ENCODE results near the gene IFT80.
"Not testable (repeated sequence)": the region's sequence is repeated elsewhere in the genome, so short reads cannot be mapped to it uniquely, and the experiment has no call there.

Gene IFT80

DNA sequence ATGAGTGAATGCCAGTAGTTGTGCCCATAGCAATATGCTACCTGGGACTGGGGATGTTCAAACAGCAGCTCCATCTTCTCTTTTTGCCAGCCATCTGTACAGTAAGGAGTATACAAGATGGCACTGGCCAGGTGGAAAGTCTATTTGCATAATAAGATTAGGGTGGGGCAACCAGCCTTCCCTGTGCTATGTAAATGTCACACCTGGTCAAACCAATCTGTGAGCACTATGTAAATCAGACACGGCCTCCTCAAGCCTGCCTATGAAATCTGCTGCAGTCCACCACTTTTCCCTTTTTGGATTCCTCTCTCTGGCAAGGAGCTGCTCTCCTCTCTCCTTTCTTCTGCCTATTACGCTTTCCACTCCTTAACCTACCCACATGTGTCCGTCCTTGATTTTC is 120.8 kb downstream of the IFT80 start:
- no peak for DNase-seq (ENCODE audit: low read depth in 2 of 2)

DNA sequence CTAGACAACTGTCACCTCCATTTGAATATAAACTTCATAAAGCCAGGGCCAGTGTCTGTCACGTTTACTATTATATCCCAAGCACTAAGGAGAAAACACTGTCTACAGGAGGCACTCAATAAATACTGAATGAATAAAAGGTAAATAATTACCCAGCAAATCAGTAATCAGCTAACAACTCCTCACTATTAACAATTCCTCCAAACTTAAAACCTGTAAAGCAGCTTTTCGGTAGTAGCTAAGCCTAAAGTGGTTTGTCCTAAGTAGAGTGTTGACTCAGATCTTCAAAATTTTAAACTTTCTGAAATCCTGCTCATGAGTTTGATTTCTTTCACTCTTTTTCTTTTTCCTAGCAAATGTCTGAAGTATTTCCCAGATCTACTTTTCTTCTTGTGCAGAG is 133.9 kb downstream of the IFT80 start:
- DNase-seq (ENCODE audit: low read depth in 2 of 2) = no peak

DNA sequence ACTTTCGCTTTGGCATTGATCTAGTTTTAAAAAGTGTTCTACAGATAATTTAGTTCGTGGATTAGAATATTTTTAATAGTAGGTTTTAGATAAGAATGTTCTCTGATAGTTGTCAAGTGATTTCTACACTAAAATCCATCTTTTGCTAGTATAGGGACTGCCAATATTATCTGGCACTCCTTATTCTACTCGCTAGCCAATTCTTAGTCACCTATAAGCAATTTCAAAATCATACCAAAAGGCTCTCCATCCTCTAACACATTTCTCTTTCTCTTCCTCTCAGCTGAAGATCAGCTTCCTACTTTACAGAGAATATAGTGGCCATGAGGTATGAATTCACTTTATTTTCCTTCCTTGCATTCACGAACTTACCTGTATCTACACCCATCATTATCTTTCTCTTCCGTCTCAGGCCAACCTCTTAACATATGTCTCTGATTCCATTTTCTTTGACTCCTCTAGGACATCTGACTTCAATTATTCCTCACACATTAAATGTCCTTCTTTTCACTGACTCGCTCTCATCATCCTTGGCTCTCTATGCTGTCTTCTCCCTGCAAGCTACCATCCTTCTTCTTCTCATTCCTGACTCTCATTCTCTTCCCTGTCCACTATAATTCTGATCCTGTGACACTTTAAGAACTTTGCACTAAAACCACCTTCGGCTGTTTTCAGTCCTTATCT is 138.3 kb downstream of the IFT80 start:
- no peak for DNase-seq (ENCODE audit: low read depth in 2 of 2)

DNA sequence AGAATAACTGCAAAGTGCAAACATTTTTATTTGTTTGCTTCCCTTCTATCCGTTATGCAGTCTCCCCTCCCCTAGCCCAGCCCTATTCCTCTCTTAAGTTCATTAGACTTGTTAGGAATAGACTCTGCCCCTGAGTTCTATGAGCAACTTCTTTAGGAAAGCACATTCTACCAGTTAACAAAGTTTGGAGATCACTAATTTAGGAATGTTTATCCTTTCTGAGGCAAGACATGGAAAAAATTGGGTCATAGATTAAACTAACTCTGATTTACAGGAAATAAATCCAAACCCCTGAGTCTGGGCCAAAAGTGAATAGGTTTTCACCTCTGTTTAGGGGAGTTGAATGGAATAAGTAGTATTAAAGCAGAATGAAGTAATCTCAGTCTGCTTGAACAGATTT is 139.4 kb downstream of the IFT80 start:
- no peak for DNase-seq (ENCODE audit: low read depth in 2 of 2)

DNA sequence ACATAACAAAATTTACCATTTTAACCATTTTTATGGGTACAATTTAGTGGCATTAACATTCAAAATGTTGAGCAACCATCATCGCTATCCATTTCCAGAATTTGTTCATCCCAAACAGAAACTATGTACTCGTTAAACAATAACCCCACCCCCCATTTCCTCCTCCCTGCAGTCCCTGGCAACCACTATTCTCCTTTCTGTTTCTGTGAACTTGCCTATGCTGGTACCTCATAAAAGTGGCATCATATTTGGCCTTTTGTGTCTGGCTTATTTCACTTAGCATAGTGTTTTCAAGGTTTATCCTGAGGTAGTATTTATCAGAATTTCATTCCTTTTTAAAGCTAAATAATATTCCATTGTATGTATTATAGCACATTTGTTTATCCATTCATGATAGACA is 141.4 kb downstream of the IFT80 start:
- no peak for DNase-seq (ENCODE audit: low read depth in 2 of 2)

DNA sequence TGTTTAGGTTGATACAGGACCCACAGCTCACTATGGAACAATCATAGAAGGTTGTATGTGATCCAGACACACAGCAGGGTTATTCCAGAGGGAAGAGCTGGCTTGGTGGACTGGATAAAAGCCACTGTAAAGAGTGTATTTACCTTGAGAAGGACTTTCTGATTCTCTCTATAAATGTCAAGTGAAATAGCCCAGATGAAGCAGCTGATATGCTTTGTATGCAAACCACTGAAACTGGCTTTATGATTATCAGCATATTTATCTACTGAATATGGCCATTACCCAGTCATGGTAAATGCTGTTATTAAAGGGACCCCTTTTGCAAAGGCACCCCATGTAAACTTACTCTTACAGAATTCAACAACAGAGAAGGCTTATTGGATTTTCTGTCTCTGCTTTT is 145.7 kb downstream of the IFT80 start:
- DNase-seq (ENCODE audit: low read depth in 2 of 2) = no peak

DNA sequence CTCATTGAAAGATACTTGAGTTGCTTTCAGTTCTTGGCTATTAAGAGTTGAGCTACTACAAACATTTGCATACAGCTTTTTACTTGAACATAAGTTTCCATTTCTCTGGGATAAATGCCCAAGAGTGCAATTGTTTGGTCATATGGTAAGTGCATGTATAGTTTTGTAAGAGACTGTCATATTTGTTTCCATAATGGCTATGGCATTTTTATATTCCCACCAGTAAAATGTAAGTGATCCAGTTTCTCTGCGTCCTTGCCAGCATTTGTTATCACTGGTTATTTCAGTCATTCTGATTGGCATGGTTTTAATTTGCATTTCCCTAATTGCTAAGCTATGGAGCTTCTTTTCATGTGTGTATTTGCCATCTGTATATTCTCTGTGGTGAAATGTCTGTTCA is 151.3 kb downstream of the IFT80 start:
- no peak for DNase-seq (ENCODE audit: low read depth in 2 of 2)

DNA sequence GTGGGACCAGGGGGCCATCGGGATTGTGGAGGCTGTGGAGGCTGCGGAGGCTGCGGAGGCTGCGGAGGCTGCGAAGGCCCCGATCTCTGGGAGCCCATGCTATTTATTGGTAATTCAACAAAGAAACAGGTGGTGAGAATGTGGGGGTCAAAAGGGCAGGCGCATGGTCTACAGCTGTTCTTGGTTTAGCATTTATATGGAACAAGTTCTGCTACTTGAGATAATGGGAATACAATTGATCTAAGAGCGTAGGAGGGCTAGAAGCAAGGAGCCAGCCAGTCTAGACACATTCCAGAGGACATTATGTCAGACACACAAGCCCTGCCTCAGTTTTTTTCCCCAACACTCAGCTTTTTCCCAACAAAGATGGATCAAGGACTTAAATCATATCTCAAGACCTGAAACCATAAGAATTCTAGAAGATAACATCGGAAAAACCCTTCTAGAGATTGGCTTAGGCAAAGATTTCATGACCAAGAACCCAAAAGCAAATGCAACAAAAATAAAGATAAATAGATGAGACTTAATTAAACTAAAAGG is 153.7 kb downstream of the IFT80 start:
- DNase-seq (ENCODE audit: low read depth in 2 of 2) = no peak

DNA sequence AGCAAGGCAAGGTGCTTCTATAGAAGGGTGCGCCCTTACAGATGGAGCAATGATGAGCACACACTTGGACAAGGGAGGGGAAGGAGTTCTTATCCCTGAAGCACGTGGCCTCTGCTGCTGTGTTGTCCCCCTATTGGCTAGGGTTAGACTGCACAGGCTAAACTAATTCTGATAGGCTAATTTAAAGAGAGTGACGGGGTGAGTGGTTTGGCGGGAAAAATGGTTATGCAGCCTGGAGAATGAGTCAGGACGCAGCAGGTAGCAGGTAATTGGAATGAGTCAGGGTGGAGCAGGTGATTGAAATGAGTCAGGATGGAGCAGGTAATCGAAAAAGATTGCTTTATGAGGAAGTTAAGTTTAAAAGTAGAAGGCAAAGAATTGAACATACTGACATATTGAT is 158.3 kb downstream of the IFT80 start:
- not testable (repeated sequence) for DNase-seq (ENCODE audit: low read depth in 2 of 2)

DNA sequence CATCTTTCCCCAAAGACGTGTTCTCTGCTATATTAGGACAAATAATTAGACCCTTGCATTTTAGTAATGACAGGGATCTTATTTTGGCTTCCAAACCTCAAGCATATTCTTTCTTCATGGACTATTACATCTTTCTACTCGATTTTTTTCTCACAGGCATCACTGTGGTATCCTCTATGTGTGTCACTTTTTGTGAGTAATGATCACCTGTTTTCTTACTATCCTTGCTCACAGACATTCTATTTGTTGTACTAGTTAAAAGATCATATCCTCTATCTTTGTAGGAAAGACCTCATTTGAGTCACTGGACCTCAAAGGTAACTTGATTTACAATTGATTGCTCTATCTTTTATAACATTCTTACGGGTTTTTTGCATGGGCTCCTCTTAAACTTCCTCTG is 167.0 kb downstream of the IFT80 start:
- DNase-seq (ENCODE audit: low read depth in 2 of 2) = no peak

DNA sequence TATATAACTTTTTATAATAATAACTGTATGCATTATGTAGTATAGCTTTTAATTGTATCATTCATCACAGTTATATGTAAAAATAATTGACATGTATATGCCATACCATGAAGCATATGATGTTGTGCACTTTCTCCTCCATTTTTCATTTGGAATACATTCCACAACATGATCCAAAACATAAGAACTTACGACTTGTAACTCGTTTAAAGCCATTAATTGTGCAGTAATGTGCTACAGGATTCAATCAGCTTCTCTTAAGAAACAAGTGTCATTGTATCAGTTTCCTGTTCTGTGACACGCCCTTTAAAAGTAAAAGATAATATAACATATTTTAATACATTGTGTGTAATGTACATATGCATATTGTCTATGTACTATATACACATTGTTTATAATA is 171.6 kb downstream of the IFT80 start:
- no peak for DNase-seq (ENCODE audit: low read depth in 2 of 2)

DNA sequence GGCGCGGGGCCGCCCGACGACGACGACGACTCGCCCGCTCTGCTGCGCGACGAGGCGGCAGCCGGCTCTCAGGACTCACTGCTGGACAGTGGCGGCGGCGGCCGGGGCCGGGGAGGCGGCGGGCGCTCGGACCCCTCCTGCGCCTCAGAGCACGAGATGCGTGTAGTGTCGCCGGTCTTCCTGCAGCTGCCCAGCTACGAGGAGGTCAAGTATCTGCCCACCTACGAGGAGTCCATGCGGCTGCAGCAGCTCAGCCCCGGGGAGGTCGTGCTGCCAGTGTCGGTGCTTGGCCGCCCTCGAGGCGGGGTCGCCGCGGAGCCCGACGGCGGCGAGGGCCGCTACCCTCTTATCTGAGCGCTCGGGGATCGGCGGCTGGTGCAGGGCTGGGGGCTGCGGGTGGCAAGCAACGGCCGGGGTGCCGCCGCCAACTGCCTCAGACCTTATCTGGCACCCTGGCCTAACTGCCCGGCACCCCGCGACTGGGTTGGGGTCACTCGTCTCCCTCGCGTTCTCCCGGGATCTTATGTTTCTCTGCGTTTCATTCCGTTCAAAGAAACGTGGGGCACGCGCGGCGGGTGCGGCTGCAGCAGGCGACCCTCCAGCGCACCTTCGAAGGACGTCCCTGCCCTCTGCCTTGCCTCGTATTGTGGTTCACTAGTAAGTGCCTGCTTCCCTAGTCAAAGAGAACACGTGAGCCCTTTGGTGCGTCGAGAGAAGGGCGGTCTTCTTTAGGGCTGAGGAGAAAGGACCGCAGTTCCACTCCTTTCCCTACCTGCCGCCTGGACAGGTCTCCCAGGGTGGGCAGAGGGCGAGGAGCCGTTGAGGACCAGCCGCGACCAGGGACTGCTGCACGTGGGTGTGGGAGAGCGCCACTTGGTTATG is 172.8 kb downstream of the IFT80 start:
- DNase-seq (ENCODE audit: low read depth in 2 of 2) = no peak

DNA sequence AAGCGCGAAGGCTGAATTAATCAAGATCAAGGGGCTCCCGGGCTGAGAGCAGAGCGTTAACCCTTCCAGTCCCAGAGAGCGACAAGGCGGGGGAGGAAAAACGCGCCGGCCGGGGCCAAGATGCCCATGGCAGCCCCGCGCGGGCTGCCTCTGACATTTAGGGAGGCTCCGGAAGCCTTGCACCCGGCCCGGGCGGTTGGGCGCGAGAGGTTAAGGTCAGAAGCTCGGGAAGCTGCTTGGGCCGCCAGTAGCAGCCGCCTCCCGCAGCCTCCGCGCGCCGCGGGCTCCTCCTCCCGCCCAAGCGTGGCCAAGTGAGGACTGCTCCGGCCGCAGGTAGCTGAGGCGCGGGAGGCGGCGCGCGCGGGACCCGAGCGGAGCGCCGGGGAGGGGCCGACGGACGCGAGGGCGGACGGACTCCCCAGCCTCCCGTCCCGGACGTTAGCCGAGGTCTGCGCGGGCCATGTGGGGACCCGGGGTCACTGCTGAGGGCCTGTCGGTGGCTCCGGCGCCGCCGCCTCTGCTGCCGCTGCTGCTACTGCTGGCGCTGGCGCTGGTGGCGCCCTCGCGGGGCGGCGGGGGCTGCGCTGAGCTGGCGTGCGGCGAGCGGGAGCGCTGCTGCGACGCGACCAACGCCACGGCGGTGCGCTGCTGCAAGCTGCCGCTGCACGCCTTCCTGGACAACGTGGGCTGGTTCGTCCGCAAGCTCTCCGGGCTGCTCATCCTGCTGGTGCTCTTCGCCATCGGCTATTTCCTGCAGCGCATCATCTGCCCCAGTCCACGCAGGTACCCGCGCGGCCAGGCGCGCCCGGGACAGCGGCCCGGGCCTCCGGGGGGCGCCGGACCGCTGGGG is 173.6 kb downstream of the IFT80 start, which contains the start of gene C3orf80:
TSS of gene C3orf80 (plus strand) at position 247 of the 850 bp plus-strand sequence. CDS start at position 461, 214 bp downstream.
- peak in 1 of 2 donors; percentile 8 for DNase-seq (ENCODE audit: low read depth in 2 of 2)

DNA sequence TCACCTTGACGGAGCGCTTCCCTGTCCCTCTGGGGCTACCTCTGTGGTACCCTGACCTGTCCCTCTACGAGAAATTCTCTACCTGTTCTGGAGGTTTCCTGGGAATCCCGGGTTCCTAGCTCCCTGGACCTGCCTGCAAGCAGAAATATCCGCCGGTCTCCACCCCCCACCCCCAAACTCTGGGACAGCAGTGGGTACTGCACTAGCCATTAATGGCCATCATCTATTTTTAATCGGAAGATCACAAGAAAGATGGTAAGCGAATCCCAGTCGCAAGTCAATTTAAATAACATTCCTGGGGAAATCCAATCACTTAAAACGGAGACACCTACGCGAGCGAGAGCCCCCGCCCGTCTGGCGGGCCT is 174.2 kb downstream of the IFT80 start:
- DNase-seq (ENCODE audit: low read depth in 2 of 2) = no peak

DNA sequence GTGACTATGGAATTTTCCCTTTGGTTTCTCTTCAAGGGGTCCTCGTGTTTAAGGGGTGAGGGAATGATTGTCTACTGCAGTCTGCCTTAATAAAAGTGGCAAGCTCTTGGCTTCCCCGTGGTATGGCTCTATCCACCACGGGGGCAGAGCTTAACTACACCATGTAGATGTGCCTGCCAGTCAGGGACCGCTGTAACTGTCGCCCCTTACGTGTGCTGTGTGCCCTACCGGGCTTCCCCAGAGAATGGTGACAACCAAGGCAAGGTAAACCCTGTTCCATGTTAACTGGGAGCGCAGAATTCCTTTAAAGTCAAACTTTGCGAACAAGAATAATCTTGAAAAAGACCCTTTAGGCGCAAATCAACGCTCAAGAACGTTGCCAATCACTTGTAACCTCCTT is 174.8 kb downstream of the IFT80 start:
- DNase-seq (ENCODE audit: low read depth in 2 of 2) = no peak

DNA sequence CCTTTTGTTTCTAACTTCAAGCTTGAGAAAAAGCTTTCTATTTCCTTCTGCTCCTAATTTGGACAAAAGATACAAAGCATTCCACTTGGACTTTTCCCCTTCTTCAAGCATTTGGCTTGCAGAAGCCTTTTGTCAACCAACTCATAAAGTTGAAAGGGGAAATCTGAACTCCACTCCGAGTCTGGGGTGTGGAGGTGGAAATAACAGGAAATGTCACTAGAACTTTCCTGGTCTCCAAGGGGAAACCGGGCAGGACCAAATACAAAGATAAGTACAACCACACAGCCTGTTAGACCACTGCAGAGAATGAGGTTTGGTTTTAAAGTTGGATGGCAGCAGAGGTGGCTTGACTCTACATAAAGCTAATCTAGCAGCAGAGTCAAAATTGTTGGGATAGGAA is 178.0 kb downstream of the IFT80 start:
- no peak for DNase-seq (ENCODE audit: low read depth in 2 of 2)

DNA sequence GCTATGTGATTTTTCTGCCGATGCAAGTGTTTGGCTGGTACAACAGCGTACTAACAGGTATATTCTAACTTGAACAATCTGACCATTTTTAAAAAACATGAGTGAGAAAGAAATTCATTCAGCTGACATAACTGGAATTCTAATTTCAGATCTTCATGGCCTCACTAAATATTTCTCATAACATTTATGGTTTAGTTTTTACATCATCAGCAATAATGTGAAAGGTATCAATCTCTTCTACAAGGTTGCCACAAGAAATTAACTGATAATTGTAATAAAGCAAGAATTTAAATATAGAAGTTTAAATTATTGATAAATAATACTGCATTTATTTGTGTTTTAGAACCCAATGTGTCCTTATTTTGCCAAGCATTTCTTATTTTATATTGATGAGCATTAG is 179.0 kb downstream of the IFT80 start:
- DNase-seq (ENCODE audit: low read depth in 2 of 2) = no peak

DNA sequence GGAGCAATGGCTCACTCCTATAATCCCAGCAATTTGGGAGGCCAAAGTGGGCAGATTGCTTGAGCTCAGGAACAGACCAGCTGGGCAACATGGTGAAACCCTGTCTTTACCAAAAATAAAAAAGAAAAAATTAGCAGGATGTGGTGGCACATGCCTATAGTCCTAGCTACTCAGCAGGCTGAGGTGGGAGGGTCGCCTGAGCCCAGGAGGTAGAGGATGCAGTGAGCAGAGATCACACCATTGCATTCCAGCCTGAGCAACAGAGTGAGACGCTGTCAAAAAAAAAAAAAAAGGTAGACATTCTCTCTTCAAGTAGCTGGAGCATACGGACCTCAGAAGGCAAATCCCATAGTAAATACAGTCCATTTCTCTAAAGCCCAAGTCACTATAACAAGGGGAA is 180.9 kb downstream of the IFT80 start:
- DNase-seq (ENCODE audit: low read depth in 2 of 2) = no peak

DNA sequence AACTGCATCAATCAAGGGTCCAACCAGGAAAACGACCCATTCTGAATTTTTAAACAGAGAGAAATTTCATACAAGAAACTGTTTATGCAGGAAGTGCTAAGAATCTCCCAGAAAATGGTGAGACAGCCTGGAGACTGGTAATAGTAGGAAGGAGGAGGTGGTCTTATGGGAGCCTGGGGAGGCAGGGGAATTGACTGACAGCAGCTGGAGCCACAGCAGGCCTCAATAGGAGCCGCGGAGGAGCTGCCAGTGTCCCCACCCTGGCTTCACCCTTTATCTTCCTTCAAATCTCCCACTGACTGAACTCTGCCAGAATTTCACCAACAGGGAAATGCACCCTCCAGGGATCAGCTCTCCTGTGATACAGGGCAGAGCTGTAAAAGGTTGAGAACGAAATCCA is 181.3 kb downstream of the IFT80 start:
- no peak for DNase-seq (ENCODE audit: low read depth in 2 of 2)

DNA sequence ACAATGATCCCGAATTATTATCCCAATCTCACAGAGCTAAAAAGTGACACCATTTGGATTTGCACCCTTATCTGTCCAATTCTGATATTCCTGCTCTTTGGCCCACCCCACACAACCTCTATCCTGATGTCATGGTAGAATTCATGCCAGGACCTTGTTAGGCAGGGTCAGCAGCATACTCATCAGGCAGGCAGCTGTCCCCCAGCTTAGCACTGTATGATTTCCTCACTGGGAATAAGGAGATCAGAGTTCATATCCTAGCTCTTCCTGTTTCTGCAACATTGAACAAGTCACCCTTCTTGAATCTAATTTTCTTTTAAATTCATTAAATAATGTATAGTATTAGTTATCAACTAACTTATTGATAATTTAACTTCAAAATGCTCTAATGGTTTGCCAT is 185.8 kb downstream of the IFT80 start:
- DNase-seq (ENCODE audit: low read depth in 2 of 2) = no peak

DNA sequence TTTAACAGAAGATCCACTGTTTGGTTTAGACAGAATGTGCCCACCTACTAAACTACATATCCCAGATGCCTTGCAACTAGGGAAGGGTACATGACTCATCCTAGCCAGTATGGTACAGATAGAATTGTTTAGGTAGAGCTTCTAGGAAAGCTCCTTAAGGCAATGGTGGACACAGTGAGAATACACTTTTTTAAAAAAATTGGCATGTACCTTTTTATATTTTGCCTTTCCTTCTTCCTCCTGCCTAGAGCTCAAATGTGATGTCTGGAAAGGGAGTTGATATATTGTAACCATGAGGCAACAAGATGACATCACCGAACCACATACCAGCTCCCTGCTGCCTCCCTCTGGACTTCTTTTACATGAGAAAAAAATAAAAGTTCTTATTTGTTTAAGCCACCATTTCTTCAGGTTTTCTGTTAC is 188.2 kb downstream of the IFT80 start:
- DNase-seq (ENCODE audit: low read depth in 2 of 2) = no peak

DNA sequence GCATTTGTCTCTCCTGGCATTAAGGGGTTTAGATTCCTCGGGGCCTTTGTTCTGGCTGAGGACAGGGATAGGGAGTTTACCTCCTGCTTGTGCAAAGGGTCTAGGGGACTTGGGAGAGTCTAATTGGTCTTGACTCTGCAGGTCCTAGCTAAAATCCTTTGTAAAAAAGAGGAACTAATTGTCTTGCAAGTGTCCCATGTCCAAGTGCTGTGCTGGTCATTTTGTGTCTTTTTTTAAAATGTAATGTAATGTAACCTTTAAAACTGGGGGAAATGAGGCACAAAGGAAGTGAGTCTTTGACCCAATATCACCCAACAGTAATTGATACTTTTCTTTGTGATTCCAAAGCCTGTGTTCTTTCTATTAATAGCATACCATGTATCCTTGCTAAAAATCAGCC is 188.7 kb downstream of the IFT80 start:
- DNase-seq (ENCODE audit: low read depth in 2 of 2) = no peak
